HG03342 (cell line): ENCODE measurements around the gene C4B.
"Not testable (repeated sequence)": the region's sequence is repeated elsewhere in the genome, so short reads cannot be mapped to it uniquely, and the experiment has no call there.

Experiments used
- ATAC-seq: cut with Tn5 transposase; IDR thresholded peaks from one replicate; pipeline ENCODE4 v1.9.1; 2021; ENCODE audit warnings: mild to moderate bottlenecking, moderate library complexity; ENCODE audit not compliant: unreplicated experiment

C4B gene

DNA sequence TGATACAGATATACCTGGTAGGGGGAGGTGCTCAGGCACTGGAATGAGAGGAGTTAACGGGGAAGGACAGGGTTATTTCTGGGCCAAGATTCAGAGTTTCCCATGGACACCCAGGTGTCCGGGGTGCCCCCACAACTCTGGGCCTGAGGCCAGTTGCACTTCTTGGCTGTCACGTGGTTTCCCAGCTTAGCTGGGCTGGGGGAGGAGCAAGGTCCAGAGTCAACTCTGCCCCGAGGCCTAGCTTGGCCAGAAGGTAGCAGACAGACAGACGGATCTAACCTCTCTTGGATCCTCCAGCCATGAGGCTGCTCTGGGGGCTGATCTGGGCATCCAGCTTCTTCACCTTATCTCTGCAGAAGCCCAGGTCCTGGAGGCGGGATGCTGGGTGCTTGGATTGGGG is at the start of gene C4B:
TSS of gene C4B (plus strand) at position 249 of the 400 bp plus-strand sequence. CDS start at position 300, 51 bp downstream.
- not testable (repeated sequence) for ATAC-seq

DNA sequence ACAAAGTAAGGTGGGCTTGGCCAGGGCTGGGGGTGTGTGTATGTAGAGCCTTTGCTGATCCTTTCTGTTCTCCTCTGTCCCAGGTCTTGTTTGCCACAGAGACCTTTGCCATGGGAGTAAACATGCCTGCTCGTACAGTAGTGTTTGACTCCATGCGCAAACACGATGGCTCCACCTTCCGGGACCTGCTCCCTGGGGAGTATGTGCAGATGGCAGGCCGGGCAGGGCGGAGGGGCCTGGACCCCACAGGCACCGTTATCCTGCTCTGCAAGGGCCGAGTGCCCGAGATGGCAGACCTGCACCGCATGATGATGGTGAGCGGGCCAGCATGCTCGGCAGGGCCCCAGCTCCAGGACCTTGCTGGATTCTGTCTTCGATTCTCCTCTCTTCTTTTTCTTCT is 48.9 kb upstream of the C4B start:
- ATAC-seq = no peak

DNA sequence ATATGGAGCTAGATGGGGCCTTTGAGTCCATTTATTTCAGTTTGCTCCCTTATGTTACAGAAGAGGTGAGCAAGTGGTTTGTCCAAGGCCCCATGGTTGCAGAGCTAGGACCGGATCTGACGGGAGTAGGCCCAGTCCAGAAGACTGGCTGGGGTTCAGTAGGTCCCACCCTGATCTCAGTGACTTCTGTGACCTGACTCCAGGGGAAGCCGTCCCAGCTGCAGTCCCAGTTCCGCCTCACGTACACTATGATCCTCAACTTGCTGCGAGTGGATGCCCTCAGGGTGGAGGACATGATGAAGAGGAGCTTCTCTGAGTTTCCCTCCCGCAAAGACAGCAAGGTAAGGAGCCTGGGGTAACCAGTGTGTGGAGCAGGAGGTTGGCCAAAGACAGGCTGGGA is 48.1 kb upstream of the C4B start:
- ATAC-seq = no peak

DNA sequence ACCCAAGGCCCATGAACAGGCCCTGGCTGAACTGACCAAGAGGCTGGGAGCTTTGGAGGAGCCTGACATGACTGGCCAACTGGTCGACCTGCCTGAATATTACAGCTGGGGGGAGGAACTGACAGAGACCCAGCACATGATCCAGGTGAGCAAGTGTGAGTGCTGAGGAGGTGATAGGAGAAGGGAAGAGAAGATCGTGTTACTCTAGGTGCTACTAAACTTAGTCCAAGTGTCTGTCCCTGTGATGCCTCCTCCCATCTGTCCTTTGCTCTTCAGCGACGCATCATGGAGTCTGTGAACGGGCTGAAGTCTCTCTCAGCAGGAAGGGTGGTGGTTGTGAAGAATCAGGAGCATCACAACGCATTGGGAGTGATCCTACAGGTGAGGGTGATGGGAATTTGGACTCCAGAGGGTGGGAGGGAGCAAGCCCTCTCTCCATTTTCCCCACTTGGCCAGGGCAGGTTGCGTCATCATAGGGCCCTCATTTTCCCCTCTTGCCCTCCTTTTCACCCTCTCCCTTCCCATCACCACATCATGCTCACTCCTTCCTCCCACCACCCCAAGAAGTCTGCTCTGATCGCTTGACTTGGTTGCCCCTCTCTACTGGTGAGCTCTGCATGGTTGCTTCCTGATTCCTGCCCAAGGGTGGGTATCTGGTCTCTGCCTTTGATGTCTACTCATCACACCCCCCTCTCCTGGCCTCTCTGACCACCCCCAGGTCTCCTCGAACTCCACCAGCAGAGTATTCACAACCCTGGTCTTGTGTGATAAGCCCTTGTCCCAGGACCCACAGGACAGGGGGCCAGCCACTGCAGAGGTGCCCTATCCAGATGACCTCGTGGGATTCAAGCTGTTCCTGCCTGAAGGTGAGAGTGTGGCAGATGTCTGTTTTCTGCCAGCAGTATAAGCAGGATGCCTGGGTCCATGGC is 47.3 kb upstream of the C4B start:
- ATAC-seq = no peak

DNA sequence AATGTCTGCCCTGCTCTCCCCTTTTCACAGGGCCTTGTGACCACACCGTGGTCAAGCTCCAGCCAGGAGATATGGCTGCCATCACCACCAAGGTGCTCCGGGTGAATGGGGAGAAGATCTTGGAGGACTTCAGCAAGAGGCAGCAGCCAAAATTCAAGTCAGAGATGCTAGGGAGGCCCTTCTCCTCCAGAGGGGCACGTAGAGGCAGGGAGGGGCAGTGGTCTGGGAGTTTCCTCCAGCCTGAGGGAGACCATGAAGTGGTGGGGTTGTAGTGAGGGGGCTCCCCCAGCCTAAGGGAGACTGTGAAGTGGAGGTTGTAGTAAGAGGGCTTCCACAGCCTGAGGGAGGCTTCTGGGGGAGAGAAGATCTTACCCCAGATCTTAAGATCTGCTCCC is 46.7 kb upstream of the C4B start:
- ATAC-seq = no peak

DNA sequence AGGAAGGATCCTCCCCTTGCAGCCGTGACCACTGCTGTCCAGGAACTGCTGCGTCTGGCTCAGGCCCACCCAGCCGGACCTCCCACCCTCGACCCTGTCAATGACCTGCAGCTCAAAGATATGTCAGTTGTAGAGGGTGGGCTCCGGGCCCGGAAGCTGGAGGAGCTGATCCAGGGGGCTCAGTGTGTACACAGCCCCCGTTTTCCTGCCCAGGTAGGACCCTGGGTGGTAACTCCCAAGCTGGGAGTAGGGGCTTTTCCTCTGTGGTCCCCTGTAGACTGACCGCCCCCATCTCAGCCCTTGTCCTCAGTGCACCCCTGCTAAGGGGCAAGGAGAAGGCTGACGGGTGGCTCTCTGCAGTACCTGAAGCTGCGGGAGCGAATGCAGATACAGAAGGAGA is 46.3 kb upstream of the C4B start:
- no peak for ATAC-seq

DNA sequence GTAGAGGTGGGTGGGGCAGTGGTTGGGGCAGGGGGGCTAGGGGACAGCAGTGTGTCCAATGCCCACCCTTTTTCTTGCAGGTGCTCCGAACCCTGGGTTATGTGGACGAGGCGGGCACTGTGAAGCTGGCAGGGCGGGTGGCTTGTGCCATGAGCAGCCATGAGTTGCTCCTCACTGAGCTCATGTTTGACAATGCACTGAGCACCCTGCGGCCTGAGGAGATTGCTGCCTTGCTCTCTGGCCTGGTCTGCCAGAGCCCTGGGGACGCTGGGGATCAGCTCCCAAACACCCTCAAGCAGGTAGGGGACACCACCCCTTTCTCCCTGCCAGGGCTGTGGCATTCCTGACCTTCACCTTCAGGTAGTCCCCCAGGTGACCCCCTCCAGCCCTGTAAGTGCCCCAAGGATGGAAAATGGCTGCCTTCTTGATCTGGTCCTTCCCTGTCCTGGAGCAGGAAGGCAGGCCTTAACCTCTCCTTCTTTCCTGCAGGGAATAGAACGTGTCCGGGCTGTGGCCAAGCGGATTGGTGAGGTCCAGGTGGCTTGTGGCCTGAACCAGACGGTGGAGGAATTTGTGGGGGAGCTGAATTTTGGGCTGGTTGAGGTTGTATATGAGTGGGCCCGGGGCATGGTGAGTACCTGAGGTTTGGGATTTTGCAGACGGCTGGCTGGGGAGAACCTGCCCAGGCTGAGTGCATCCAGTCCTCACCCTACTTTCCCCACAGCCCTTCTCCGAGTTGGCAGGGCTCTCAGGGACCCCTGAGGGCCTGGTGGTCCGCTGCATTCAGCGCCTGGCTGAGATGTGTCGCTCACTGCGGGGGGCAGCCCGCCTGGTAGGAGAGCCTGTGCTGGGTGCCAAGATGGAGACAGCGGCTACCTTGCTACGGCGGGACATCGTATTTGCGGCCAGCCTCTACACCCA is 45.5 kb upstream of the C4B start:
- ATAC-seq = no peak

DNA sequence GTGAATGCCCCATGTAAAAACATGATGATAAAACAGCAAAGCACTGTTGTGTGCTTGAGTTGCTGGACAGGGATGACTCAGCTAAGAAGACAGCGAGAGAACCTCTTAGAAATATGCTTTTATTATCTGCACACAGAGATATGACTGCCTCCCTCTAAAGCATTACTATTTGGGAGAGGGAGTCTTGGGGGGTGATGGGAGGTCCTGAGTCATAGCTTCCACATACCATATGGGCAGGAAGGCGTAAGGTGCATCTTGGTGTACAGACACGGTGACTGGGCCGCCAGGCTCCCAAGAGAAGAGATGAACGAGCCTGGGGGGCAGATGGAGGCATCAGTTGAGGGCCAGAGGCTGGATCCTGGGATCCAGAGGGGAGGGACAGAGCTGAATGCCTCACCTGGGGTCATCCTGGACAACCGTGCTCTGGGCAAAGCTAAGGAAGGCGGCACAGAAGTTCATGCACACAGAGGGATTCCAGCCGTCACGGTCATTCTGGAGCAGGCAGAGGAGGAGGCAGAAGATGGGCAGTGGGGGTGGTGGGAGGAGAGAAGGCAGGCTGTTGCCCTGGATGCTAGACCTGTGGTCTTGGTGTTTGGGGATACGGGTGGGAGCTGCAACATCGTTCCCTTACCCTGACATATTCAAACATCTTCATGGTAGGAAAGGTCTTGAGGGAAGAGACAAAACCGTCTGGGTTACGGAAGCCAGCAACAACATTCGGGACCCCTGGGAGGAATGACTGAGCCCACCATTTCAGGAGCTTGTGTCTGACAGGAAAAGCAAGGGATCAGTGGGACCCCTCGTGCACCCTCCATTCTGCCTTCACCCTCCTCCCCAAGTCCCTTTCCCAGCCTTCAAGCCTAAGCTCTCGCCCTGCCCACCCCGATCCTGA is 44.6 kb upstream of the C4B start:
- no peak for ATAC-seq

DNA sequence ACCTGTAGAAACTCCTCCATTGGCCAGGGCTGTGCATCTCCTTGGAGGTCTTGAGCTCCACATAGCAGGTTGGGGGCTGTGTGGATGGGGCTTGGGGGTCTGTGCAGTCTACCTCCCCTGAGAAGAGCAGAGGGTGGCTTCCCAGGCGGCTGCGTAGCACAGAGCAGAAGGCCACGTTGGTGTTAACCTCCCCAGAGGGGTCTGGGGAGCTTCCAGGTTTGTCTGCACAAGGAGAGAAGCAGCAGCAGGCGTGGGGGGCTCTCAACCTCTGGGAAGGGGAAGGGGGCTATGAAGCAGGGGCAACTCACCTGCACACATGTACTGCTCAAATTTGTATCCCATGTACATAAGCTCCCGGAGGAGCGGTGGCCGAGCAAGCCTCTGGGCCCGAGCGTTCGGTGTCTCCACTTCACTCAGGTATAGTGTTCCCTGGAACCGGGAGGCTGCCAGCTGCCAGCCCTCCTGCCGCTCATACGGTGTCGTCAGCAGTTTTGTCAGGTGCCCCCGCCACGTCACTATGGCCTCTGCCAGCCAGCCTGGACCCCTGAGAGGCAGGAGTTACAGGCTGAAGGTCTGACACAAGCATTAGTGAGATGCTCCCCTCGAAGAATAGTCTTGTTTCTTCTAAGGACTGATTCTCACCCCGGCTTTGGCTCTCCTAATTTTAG is 43.9 kb upstream of the C4B start:
- no peak for ATAC-seq

DNA sequence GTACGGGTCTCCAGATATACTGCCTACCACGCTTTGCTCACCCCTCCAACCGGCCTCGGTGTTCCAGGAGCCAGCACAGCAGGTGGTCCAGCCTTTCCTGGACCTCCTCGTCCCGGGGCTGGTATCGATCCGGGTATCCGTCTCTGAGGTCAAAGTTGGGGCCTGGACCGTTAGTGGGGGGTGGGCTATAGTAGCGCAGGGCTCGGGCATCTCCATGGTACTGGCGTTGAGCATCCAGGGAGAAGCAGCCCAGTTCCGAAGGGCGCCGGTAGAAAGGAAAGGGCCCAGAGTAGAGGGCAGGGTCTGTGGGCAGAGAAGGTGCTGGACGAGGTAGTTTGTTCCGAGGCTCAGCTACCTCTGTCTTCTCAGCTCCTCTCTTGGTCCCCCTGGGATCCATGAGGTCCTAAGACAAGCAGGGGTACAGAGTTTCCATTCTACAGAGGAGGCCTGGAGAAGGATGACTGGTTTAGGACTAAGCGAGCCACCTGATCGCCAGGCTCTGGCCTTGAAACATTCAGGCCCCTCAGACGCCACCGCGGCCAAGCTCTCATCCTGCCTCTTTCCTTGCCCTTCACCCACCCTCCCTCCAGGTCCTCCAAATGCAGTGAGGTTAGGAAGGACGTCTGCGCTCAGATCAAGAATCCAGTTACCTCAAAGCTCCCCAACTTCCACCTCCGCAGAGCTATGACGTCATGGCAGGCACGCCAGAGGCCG is 43.2 kb upstream of the C4B start:
- no peak for ATAC-seq

DNA sequence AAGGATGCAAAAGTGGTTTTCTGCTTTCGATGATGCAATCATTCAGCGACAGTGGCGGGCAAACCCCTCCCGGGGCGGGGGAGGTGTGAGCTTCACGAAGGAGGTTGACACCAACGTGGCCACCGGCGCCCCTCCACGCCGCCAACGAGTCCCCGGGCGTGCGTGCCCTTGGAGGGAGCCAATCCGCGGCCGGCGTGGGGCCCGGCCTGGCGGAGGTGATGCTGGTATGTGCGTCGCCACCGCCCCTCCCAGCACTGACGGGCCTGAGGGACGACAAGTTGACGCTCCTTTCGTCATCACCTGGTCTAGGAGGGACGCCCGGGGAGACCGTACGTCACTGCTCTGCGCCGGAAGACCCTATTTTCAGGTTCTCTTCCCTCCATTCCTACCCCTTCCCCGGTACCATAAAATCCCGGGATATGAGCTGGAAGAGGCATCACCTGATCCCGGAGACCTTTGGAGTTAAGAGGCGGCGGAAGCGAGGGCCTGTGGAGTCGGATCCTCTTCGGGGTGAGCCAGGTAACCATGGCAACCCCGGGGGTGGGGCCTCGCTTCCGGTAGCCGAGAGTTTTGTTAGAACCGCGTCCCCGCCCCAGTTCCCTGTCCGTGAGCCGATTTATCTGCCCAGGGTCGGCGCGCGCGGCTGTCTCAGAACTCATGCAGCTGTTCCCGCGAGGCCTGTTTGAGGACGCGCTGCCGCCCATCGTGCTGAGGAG is 42.4 kb upstream of the C4B start, which contains the start of gene DXO:
TSS of gene DXO (minus strand) at position 146 of the 716 bp plus-strand sequence. CDS start 463 bp downstream, outside the sequence.
- peak; percentile 85 for ATAC-seq

DNA sequence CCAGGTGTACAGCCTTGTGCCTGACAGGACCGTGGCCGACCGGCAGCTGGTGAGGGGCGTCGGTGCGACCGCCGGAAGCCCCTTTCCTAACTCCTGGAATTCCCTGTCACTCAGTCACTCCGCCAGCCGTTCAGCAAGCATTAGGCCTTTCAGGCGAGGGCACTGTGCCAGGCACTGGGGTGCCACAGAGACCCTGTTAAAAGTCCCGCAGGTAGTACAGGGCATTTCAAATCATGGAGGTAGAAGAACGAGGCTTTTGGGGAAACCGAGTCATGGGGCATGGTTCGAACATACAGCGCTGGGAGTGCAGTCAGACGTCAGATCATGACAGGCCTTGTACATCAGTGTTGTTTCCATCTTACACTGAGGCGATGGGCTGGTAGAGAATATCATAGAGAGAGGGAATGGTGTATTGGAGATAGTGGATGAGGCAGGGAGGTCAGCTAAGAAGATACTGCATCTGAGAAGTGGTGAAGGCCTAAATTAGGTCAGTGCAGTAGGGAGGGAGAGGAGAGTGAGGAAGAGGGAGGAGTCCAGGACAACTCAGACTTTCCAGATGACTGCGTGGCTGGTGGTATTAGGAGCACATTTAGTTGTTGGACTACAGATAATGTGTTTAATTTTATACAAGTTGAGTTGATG is 41.8 kb upstream of the C4B start:
- no peak for ATAC-seq

DNA sequence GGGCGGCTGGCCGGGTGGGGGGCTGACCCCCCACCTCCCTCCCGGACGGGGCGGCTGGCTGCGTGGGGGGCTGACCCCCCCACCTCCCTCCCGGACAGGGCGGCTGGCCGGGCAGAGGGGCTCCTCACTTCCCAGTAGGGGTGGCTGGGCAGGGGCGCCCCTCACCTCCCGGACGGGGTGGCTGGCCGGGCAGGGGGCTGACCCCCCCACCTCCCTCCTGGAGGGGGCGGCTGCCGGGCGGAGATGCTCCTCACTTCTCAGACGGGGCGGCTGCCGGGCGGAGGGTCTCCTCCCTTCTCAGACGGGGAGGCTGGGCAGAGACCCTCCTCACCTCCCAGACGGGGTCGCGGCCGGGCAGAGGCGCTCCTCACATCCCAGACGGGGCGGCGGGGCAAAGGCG is 38.5 kb upstream of the C4B start:
- ATAC-seq = not testable (repeated sequence)

DNA sequence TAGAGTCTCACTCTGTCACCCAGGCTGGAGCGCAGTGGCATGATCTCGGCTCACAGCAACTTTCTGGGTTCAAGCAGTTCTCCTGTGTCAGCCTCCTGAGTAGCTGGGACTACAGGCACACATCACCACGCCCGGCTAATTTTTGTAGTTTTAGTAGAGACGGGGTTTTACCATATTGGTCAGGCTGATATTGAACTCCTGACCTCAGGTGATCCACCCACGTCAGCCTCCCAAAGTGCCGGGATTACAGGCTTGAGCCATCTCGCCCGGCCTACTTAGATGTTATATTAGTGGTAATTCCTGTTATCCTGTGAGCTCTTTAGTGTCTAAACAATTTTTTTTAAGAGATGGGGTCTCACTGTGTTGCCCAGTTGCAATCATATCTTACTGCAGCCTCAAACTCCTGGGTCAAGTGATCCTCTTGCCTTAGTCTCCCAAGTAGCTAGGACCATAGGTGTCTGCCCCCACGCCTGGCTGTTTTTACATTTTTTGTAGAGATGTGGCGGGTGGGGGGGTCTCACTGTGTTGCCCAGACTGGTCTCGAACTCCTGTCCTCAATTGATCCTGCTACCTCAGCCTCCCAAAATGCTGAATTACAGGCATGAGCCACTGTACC is 36.7 kb upstream of the C4B start:
- ATAC-seq = no peak

DNA sequence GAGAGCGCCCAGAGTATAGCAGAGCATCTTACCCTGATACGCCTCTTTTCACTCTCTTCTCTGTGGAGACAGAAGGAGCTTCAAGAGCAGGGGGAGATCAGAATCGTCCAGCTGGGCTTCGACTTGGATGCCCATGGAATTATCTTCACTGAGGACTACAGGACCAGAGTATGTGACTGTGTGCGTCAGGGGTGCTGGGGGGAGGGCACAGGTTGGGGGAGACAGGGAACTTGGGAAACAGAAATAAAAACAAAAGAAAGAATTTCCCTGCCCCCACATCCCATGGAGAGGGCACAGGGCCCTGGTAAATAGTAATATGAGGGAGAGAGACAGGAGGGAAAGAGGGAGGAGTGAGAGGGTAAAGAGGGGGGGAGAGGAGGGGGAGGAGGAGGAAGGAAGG is 35.8 kb upstream of the C4B start:
- no peak for ATAC-seq

DNA sequence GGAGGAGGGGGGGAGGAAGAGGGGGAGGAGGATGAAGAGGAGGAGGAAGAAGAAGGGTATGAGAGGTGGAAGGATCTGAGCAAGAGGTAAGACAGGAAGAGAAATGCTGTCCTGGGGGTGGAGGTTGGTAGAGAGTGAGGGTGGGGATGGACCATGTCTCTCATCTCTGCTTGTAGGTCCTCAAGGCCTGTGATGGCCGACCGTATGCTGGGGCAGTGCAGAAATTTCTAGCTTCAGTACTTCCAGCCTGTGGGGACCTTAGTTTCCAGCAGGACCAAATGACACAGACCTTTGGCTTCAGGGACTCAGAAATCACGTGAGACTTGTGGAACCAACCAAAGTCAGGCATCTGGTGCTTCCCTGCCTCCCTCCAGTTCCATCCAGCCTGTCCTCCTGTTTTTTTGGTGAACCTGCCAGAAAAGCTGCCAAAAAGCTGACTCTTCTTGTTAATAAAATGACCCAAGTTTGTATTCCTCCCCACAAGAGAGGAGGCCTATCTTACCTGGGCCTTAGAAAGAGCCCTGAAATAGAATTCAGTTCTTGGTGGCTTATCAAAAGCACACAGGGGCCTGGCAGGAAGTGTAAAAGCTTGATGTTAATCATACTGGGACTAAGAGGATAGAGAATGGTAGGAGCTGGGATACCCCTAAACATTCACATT is 35.2 kb upstream of the C4B start:
- no peak for ATAC-seq

DNA sequence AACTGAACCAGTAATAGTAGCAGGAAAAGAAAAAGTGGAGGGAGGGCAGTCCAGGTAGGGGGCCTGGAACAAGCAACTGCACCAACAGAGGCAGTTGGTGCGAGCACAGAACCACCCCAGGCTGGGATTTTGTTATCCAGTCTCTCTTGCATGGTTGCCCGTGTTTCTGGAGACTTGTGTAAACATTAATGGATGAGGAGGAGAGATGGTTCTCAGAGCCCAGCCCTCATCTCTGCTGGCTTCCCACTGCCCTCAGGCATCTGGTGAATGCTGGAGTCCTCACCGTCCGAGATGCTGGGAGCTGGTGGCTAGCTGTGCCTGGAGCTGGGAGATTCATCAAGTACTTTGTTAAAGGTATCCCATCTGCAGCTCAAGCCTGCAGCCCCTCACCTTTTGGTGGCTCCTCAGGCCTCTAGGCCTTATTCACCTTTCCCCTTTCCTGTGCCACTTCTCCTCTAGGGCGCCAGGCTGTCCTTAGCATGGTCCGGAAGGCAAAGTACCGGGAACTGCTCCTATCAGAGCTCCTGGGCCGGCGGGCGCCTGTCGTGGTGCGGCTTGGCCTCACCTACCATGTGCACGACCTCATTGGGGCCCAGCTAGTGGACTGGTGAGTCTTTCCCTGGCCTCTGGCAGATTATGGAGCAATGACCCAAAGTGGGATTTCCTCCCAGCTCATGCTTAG is 34.3 kb upstream of the C4B start:
- ATAC-seq = not testable (repeated sequence)
